ENCODE data around the gene TPSG1. TPM values are rescaled to one million over a fixed set of nuclear protein-coding genes. Genes with fewer than 3 reads are reported as not detected.
"Not testable (repeated sequence)": the region's sequence is repeated elsewhere in the genome, so short reads cannot be mapped to it uniquely, and the experiment has no call there.

Gene TPSG1
- total RNA-seq, 1 donor from 2014 or later: not detected

DNA sequence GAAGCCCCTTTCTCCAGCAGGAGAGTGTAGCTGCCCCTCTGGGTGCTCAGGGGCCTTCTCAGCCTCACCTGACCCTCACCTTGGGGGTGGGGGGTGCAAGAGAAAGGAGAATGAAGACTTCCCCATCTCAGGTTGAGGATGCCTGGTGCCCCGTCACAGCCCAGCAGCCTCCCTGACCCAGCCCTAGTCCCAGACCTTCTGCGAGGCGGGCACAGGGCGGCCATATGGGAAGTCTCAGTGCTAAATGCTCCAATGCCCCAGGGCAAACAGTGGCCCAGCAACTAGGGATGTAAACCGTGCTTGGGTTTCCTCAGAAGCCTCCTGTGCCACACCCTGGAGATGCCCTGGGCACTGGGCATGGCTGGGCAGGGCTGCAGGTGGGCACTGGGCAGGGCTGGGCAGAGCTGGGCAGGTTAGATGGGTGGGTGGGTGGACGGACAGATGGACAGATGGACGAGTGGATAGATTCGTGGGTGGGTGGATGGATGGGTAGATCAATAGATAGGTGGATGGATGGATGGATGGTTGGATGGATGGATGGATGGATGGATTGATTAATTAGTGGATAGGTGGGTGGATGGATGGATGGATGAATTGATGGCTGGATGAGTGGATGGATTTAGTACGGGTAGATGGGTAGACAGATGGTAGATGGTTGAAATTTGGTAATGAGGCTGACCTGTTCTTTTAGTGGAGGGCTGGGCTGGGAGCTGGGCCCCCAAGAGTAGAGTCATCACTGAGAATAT lies 47.6 kb upstream of the TPSG1 start:
- no peak overlapping the region for H3K4me3 ChIP-seq
- H2AFZ ChIP-seq (replicated peaks): no peak overlapping the region
- H3K36me3 ChIP-seq: no peaks in the 10 kb centered on the region
- H3K27me3 ChIP-seq: no peaks in the 10 kb centered on the region
- no peak for DNase-seq (ENCODE audit: low spot score)
- no peak overlapping the region for H3K4me2 ChIP-seq
- H3K27me3 Mint-ChIP-seq (ENCODE audit: insufficient read depth, low read depth): peaks cover 18% of the 10 kb centered on the region
- peaks cover under 1% of the 10 kb centered on the region for H3K4me1 ChIP-seq
- TF ChIP-seq EZH2 (IDR thresholded peaks at IDR 0.05): no peak
- no peak for TF ChIP-seq EZH2phosphoT487 (IDR thresholded peaks at IDR 0.05)
- TF ChIP-seq, protein P1, sequence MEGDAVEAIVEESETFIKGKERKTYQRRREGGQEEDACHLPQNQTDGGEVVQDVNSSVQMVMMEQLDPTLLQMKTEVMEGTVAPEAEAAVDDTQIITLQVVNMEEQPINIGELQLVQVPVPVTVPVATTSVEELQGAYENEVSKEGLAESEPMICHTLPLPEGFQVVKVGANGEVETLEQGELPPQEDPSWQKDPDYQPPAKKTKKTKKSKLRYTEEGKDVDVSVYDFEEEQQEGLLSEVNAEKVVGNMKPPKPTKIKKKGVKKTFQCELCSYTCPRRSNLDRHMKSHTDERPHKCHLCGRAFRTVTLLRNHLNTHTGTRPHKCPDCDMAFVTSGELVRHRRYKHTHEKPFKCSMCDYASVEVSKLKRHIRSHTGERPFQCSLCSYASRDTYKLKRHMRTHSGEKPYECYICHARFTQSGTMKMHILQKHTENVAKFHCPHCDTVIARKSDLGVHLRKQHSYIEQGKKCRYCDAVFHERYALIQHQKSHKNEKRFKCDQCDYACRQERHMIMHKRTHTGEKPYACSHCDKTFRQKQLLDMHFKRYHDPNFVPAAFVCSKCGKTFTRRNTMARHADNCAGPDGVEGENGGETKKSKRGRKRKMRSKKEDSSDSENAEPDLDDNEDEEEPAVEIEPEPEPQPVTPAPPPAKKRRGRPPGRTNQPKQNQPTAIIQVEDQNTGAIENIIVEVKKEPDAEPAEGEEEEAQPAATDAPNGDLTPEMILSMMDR (IDR thresholded peaks at IDR 0.05): no peak
- no peaks in the 10 kb centered on the region for H3K36me3 Mint-ChIP-seq
- no peak overlapping the region for H3K9ac ChIP-seq
- no peaks in the 10 kb centered on the region for H3F3A ChIP-seq (ENCODE audit: low read depth)
- H3K4me1 Mint-ChIP-seq: peaks cover 2% of the 10 kb centered on the region
- no peaks in the 10 kb centered on the region for H4K20me1 ChIP-seq (ENCODE audit: low read depth)
- H3K79me2 ChIP-seq (ENCODE audit: low read depth): no peaks in the 10 kb centered on the region
- peaks cover 4% of the 10 kb centered on the region for H3K9me3 Mint-ChIP-seq
- peak overlapping the region; percentile 33 for H3K4me3 Mint-ChIP-seq
- H3K27ac ChIP-seq: no peak overlapping the region
- peak overlapping the region; percentile 52 for H3K27ac Mint-ChIP-seq
- no peaks in the 10 kb centered on the region for H3K9me3 ChIP-seq (ENCODE audit: low read depth)

DNA sequence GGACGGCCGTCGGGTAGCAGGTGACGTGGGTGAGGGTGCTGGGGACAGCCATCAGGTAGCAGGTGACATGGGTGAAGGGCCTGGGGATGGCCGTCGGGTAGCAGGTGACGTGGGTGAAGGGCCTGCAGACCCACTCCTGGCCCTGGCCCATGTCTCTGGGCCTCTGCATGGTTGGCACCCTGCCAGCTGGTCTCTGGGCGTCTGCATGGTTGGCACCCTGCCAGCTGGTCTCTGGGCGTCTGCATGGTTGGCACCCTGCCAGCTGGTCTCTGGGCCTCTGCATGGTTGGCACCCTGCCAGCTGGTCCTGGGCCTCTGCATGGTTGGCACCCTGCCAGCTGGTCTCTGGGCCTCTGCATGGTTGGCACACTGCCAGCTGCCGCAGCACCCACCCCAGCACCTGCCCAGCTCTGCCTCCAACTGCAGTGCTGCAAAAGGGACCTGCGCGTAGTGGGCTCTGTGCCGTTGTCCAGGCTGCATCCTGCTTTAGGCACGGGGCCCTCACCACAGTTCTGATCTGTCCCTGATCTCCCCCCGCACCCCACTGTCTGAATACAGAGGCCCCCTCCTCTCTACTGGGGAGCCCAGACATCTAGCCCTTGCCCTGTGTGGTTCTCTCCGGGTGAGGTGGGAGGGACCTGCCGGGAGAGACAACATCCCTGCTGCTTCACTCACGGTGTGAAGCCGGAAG lies 46.8 kb upstream of the TPSG1 start:
- not testable (repeated sequence) for H3K9ac ChIP-seq; H3K79me2 ChIP-seq (ENCODE audit: low read depth); H4K20me1 ChIP-seq (ENCODE audit: low read depth); H3K9me3 ChIP-seq (ENCODE audit: low read depth); H2AFZ ChIP-seq (replicated peaks); H3K4me3 ChIP-seq; H3K27ac ChIP-seq; H3K4me2 ChIP-seq; H3K27me3 ChIP-seq; H3F3A ChIP-seq (ENCODE audit: low read depth); H3K36me3 Mint-ChIP-seq; H3K4me1 Mint-ChIP-seq; H3K4me3 Mint-ChIP-seq; H3K27ac Mint-ChIP-seq; H3K4me1 ChIP-seq; H3K9me3 Mint-ChIP-seq; DNase-seq (ENCODE audit: low spot score); H3K36me3 ChIP-seq
- peaks cover 19% of the 10 kb centered on the region for H3K27me3 Mint-ChIP-seq (ENCODE audit: insufficient read depth, low read depth)

DNA sequence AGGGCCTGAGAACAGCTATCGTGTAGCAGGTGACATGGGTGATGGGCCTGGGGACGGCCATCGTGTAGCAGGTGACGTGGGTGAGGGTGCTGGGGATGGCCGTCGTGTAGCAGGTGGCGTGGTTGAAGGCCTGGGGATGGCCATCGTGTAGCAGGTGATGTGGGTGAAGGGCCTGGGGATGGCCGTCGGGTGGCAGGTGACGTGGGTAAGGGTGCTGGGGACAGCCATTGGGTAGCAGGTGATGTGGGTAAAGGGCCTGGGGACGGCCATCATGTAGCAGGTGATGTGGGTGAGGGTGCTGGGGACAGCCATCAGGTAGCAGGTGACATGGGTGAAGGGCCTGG lies 46.3 kb upstream of the TPSG1 start:
- Histone ChIP-seq H3K4me2 (no peak overlapping the region), H3K4me1 (no peaks in the 10 kb centered on the region), H4K20me1 (ENCODE audit: low read depth) (no peaks in the 10 kb centered on the region), H3K79me2 (ENCODE audit: low read depth) (no peaks in the 10 kb centered on the region), H3K4me3 (no peak overlapping the region), H3K27me3 (no peaks in the 10 kb centered on the region), H3K9me3 (ENCODE audit: low read depth) (no peaks in the 10 kb centered on the region), H2AFZ (replicated peaks) (no peak overlapping the region), H3F3A (ENCODE audit: low read depth) (no peaks in the 10 kb centered on the region), H3K27ac (no peak overlapping the region), H3K36me3 (no peaks in the 10 kb centered on the region), H3K9ac (no peak overlapping the region)
- H3K4me3 Mint-ChIP-seq: no peak overlapping the region
- no peak for DNase-seq (ENCODE audit: low spot score)
- H3K27ac Mint-ChIP-seq: no peak overlapping the region
- peaks cover 4% of the 10 kb centered on the region for H3K9me3 Mint-ChIP-seq
- no peaks in the 10 kb centered on the region for H3K36me3 Mint-ChIP-seq
- H3K27me3 Mint-ChIP-seq (ENCODE audit: insufficient read depth, low read depth): peaks cover 20% of the 10 kb centered on the region
- no peaks in the 10 kb centered on the region for H3K4me1 Mint-ChIP-seq
- TF ChIP-seq EZH2 (IDR thresholded peaks at IDR 0.05) (no peak), EZH2phosphoT487 (IDR thresholded peaks at IDR 0.05) (no peak)
- TF ChIP-seq, protein P1 (IDR thresholded peaks at IDR 0.05): no peak

DNA sequence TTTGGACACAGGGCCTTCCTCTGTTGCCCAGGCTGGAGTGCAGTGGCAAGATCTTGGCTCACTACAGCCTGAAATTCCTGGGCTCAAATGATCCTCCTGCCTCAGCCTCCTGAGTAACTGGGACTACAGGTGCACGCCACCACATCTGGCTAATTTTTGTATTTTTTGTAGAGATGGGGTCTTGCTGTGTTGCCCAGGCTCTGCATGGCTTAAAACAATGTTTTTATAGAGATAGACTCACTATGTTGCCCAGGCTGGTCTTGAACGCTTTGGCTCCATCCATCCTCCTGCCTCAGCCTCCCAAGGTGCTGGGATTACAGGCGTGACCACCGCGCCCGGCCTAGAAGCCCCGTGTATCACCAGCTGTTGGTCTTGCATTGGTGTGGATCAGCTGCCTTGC lies 44.4 kb upstream of the TPSG1 start:
- not testable (repeated sequence) for H3K4me1 ChIP-seq; H3K4me1 Mint-ChIP-seq; H4K20me1 ChIP-seq (ENCODE audit: low read depth); H3K4me3 Mint-ChIP-seq; H3K36me3 ChIP-seq; H3K9me3 Mint-ChIP-seq; H3K9ac ChIP-seq; DNase-seq (ENCODE audit: low spot score); H2AFZ ChIP-seq (replicated peaks); H3K27me3 ChIP-seq; H3K36me3 Mint-ChIP-seq; H3K4me3 ChIP-seq; H3K27ac ChIP-seq; H3K4me2 ChIP-seq; H3F3A ChIP-seq (ENCODE audit: low read depth); H3K27ac Mint-ChIP-seq; H3K9me3 ChIP-seq (ENCODE audit: low read depth); H3K79me2 ChIP-seq (ENCODE audit: low read depth)
- H3K27me3 Mint-ChIP-seq (ENCODE audit: insufficient read depth, low read depth): peaks cover 22% of the 10 kb centered on the region

Measured in neural progenitor cell (in vitro differentiated cells).